ENCODE results near the gene PTK6.

Gene PTK6

DNA sequence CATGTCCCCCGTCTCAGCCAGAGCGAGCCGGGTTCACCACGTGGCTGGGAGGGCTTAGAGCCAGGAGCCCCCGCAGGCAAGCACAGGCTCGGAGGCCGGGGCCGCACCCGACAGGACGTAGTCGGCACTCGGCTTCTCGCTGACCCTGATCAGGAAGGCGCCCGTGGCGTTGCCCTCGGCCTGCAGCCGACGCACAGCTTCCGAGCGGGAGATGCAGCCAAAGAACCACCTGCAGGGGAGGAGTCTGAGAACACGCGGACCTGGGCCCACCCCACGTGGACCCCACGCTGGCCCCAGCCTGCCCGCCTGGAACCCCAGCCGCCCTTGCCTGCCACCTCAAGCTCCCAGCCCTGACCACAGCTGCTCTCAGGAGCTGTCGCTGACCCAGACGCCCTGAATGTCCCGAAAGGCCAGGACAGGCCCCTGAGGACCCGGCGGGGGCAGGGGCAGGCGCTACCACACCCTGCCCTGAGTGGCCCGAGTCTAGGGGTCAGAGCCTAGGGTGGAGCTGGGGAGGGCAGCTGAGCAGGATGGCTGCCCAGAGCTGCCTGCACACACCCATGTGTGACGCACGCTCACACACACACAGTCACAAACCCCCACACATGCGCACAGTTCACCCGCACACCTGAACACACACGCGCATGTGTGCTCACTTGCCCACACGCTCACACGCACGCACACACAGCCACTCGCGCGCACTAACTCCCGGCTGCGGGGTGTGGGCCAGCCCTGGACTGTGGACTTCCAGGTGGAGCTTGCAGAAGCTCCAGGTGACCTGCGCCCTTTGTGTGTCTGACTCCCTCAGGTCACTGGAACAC is 2.1 kb downstream of the PTK6 start:
- no peak for TF ChIP-seq SPI1 (IDR thresholded peaks at IDR 0.05; ENCODE audit: borderline replicate concordance, low read depth)
- no peak for TF ChIP-seq GABPA (IDR thresholded peaks at IDR 0.05; ENCODE audit: low read depth)
- TF ChIP-seq, protein P1, sequence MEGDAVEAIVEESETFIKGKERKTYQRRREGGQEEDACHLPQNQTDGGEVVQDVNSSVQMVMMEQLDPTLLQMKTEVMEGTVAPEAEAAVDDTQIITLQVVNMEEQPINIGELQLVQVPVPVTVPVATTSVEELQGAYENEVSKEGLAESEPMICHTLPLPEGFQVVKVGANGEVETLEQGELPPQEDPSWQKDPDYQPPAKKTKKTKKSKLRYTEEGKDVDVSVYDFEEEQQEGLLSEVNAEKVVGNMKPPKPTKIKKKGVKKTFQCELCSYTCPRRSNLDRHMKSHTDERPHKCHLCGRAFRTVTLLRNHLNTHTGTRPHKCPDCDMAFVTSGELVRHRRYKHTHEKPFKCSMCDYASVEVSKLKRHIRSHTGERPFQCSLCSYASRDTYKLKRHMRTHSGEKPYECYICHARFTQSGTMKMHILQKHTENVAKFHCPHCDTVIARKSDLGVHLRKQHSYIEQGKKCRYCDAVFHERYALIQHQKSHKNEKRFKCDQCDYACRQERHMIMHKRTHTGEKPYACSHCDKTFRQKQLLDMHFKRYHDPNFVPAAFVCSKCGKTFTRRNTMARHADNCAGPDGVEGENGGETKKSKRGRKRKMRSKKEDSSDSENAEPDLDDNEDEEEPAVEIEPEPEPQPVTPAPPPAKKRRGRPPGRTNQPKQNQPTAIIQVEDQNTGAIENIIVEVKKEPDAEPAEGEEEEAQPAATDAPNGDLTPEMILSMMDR (IDR thresholded peaks at IDR 0.05; ENCODE audit: insufficient read depth, low read length), result no peak
- TF ChIP-seq POLR2AphosphoS5 (IDR thresholded peaks at IDR 0.05; ENCODE audit: low read depth), result no peak
- TF ChIP-seq, protein P2, sequence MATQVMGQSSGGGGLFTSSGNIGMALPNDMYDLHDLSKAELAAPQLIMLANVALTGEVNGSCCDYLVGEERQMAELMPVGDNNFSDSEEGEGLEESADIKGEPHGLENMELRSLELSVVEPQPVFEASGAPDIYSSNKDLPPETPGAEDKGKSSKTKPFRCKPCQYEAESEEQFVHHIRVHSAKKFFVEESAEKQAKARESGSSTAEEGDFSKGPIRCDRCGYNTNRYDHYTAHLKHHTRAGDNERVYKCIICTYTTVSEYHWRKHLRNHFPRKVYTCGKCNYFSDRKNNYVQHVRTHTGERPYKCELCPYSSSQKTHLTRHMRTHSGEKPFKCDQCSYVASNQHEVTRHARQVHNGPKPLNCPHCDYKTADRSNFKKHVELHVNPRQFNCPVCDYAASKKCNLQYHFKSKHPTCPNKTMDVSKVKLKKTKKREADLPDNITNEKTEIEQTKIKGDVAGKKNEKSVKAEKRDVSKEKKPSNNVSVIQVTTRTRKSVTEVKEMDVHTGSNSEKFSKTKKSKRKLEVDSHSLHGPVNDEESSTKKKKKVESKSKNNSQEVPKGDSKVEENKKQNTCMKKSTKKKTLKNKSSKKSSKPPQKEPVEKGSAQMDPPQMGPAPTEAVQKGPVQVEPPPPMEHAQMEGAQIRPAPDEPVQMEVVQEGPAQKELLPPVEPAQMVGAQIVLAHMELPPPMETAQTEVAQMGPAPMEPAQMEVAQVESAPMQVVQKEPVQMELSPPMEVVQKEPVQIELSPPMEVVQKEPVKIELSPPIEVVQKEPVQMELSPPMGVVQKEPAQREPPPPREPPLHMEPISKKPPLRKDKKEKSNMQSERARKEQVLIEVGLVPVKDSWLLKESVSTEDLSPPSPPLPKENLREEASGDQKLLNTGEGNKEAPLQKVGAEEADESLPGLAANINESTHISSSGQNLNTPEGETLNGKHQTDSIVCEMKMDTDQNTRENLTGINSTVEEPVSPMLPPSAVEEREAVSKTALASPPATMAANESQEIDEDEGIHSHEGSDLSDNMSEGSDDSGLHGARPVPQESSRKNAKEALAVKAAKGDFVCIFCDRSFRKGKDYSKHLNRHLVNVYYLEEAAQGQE (IDR thresholded peaks at IDR 0.05; ENCODE audit: insufficient replicate concordance, low read depth), result no peak
- peaks cover 14% of the 10 kb centered on the region for H3K27me3 ChIP-seq (ENCODE audit: insufficient read depth, poor library complexity, severe bottlenecking)
- no peak for DNase-seq (ENCODE audit: low read depth in 1 of 2, low spot score in 1 of 2)
- no peak overlapping the region for H3K27ac ChIP-seq (replicated peaks)
- H3K4me3 ChIP-seq (replicated peaks; ENCODE audit: insufficient read depth, low read length), result no peak overlapping the region

DNA sequence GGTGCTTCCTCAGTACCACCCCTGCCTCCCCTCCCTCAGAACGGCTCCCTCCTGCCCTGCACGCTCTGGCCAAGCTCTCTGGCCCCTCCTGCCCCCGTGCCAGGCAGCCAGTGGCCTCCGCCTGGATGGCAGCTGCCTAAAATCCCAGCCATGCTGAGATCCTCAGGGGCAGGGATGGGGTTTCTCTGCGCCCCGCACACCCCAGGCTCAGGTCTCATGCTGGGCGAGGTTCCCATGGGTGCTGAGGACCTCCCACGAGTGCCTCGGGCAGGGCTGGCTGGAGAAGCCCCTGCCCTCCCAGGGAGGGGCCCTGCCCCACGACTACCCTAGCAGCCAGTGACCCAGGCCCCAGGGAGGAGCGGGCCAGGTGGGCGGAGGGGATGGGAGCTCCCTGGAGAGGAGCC is 2.7 kb downstream of the PTK6 start:
- no peak overlapping the region for H3K27ac ChIP-seq (replicated peaks)
- no peak overlapping the region for H3K4me3 ChIP-seq (replicated peaks; ENCODE audit: insufficient read depth, low read length)
- no peak for TF ChIP-seq POLR2AphosphoS5 (IDR thresholded peaks at IDR 0.05; ENCODE audit: low read depth)
- TF ChIP-seq GABPA (IDR thresholded peaks at IDR 0.05; ENCODE audit: low read depth), result no peak
- no peak for DNase-seq (ENCODE audit: low read depth in 1 of 2, low spot score in 1 of 2)
- peaks cover 9% of the 10 kb centered on the region for H3K27me3 ChIP-seq (ENCODE audit: insufficient read depth, poor library complexity, severe bottlenecking)

- H3K27me3 ChIP-seq (ENCODE audit: insufficient read depth, poor library complexity, severe bottlenecking), result peaks cover 9% of the 10 kb centered on the region
- DNase-seq (ENCODE audit: low read depth in 1 of 2, low spot score in 1 of 2), result no peak
- H3K27ac ChIP-seq (replicated peaks), result no peak overlapping the region
- TF ChIP-seq GABPA (IDR thresholded peaks at IDR 0.05; ENCODE audit: low read depth), result no peak
- TF ChIP-seq, protein P2 (IDR thresholded peaks at IDR 0.05; ENCODE audit: insufficient replicate concordance, low read depth), result no peak
- no peak for TF ChIP-seq POLR2AphosphoS5 (IDR thresholded peaks at IDR 0.05; ENCODE audit: low read depth)
- TF ChIP-seq SPI1 (IDR thresholded peaks at IDR 0.05; ENCODE audit: borderline replicate concordance, low read depth), result no peak
- TF ChIP-seq, protein P1 (IDR thresholded peaks at IDR 0.05; ENCODE audit: insufficient read depth, low read length), result no peak
- no peak overlapping the region for H3K4me3 ChIP-seq (replicated peaks; ENCODE audit: insufficient read depth, low read length)
These were observed 3.2 kb downstream of the PTK6 start for GRCh38 chr20:63533871-63534393.

- peaks cover 9% of the 10 kb centered on the region for H3K27me3 ChIP-seq (ENCODE audit: insufficient read depth, poor library complexity, severe bottlenecking)
- no peak overlapping the region for H3K4me3 ChIP-seq (replicated peaks; ENCODE audit: insufficient read depth, low read length)
- DNase-seq (ENCODE audit: low read depth in 1 of 2, low spot score in 1 of 2), result no peak
- H3K27ac ChIP-seq (replicated peaks), result no peak overlapping the region
- TF ChIP-seq, protein P1 (IDR thresholded peaks at IDR 0.05; ENCODE audit: insufficient read depth, low read length), result no peak
- TF ChIP-seq, protein P2 (IDR thresholded peaks at IDR 0.05; ENCODE audit: insufficient replicate concordance, low read depth), result no peak
- TF ChIP-seq GABPA (IDR thresholded peaks at IDR 0.05; ENCODE audit: low read depth) (no peak), POLR2AphosphoS5 (IDR thresholded peaks at IDR 0.05; ENCODE audit: low read depth) (no peak), SPI1 (IDR thresholded peaks at IDR 0.05; ENCODE audit: borderline replicate concordance, low read depth) (no peak)
These were observed 3.8 kb downstream of the PTK6 start for GRCh38 chr20:63533388-63533787.
